Measurements from ENCODE around the gene EFNA3.
"Not testable (repeated sequence)": the region's sequence is repeated elsewhere in the genome, so short reads cannot be mapped to it uniquely, and the experiment has no call there.

The EFNA3 gene

DNA sequence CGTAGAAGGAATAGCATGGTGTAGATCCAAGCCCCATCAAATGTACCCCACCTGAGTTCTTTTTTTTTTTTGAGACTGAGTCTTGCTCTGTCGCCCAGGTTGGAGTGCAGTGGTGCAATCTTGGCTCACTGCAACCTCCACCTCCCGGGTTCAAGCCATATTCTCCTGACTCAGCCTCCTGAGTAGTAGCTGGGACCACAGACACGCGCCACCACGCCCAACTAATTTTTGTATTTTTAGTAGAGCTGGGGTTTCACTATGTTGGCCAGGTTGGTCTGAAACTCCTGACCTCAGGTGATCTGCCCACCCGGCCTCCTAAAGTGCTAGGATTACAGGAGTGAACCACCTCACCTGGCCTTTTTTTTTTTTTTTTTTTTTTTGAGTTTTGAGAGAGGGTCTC is 39.5 kb downstream of the EFNA3 start:
- DNase-seq: not testable (repeated sequence)

- no peak for DNase-seq
Observed at GRCh38 chr1:155120253-155120652, 41.6 kb downstream of the EFNA3 start.

DNA sequence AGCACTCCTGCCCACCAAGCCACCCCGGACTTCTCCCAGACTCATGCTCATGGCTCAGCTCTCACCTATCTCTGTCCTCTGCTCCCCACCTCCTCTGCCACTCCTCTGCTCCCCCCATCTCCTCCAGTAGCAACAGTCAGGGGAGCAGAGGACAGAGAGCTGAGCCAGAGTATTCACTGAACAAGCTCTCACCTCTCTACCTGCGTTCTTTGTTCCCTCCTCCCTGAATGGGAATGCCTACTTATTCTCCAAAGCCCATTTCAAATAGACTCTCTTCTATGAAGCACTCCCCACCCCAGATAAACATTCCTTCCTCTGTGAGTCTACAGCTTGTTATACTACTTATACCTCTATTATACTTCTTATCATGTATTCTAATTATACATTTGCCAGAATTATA is 42.6 kb downstream of the EFNA3 start:
- no peak for DNase-seq

GRCh38 chr1:155122308-155122707 is 43.7 kb downstream of the EFNA3 start:
- no peak for DNase-seq

GRCh38 chr1:155123801-155124200 is 45.2 kb downstream of the EFNA3 start:
- DNase-seq: no peak

DNA sequence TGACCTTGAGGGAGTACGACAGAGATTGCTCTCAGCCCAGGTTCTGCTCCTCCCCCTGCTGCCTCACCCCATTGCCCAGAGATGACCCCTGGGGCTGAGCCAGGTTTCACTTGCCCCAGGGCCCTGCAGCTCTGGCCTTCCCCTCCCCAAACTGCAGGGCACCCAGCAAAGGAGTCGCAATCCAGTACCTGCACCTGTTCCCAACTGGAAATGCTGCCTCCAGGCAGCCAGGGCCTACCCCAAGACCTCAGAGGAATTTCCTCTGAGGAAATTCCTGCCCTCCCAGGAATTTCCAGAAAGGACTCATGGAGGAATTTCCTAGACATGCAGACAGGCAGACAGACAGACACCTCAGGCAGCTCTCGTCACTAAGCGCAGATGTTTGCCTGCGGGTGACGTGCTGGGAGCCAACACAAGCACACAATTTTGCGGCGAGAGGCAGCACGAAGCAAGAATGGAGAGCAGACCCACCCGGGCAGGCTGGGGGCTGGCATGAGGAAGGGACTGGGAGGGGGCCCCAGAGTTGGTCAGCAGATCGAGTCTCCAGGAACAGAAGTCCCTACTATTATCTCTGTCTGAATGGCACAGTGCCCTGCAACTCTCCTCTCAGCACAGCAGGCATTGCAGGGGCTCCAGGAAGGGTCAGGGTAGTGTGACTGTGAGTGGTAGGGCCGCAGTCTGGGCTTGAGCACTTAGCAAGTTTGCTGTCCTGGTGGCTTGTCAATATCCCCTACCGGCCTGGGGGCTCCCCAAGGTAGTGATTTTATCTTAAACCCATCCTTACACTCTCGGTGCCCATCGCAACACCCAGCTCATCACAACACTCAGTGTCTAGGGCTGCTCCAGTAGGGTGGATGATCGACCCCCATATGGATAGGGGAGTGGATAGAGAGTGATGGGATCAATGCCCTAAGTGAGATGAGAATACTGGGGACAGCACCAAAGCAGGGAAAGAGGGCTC is 46.1 kb downstream of the EFNA3 start:
- DNase-seq: no peak

DNA sequence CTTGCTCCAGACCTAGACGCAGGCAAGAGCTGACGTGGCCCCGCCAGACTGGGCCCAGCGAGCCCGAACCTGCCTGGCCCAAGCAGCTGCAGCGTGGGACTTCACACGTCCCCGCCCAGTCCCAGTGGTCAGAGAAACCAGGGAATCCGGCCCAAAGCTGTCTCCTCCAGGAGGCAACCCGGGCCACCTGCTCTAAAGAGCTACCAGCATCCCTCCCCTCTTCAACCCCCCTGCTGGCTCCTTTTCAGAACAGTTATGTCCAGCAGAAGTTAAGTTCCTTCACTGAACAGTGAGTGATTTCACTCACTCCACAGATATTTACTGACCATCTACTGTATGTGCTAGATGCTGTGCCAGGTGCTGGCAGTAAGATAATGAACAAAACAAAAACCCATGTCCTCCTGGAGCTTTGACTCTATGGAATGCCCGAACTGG is 46.9 kb downstream of the EFNA3 start:
- no peak for DNase-seq

DNA sequence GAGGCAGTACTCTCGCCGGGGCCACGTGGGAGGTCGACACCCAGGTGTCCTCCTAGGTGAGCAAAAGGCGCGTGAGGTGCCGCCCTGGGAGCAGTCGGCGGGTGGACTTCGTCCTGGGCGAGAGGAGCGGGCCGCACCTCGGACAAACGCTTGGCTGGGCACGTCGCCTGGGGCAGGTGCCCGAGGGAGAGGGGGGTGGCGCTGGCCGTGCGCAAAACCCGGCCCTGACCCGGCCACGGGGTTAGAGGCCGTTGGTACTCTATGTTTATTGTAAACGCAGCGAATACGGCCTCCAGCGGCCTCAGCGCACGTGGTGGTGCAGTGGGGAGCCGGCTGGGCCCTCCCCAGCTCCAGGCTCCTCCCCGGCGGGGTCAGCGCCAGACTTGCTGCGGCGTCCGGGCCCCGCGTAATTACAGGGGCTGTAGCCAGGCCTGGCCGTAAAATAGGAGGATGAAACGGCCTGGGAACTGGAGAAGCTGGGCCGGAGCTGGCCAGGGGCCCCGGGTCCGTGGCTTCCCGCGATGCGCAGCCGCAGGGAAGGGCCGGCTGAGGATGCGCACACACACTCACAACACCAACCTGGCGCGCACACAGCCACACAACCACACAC is 47.4 kb downstream of the EFNA3 start:
- no peak for DNase-seq

DNA sequence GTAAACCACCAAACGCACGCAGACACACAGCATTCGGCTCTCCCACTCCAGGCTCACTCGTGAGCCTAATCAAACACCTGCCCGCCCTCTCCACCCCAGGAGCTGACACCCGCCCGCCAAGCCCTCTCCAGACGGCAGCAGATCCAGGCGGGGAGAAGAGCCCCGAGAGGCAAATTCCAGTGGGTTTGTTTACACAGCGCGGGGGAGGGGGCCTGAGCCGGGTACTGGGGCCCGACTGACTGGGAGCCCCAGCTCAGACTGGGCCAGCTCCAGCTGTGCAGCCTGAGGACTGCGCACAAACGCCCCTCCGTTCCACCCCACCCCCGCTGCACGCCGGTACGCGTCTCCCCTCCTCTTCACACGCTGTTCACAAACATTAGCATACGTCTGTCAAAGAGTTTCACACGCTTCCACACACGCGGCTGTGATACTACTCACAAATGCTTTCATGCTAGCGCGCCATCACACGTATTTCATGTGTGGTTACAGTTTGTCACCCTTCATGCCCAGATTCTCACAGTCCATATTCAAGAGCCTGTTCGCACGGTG is 48.0 kb downstream of the EFNA3 start:
- DNase-seq: peak; percentile 45

- DNase-seq: peak; percentile 39
Observed at GRCh38 chr1:155127105-155127966, 48.7 kb downstream of the EFNA3 start, which contains the start of gene EFNA1. Gene EFNA1, plus strand, starts transcription at chr1:155127876. Its CDS starts 102 bp downstream, at chr1:155127978.

DNA sequence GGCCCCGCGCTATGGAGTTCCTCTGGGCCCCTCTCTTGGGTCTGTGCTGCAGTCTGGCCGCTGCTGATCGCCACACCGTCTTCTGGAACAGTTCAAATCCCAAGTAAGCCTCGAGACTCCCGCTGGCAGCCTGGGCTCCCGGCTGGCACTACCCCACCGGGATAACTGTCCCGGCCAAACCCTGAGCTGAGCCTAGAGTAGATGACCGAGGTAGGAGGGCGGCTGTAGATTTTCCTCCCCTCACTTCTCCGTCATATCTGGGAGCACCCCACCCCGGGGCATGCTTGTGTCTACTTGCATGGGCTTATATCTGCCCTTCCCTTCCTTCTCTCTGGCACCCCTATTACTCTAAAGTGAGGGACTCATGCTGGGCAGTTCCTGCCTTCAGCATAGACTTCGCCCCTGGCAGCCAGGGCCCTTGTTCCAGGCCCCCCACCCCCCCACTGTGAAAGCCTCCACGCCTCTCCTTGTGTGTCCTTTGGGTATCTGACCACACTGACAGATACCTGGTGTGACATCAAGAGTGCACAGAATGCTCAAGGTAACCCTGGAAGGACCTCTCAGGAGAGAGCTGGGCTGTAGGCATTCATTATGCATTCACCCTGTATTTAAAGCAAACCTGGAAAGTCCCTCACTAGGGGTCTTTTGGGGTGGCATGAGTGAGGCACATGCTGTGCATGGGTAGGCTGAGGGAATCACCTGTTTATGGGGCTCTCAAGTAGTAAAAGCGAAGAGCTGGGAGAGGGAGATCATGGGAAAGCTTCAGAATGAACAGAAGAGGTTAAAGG is 49.5 kb downstream of the EFNA3 start:
- DNase-seq: no peak

DNA sequence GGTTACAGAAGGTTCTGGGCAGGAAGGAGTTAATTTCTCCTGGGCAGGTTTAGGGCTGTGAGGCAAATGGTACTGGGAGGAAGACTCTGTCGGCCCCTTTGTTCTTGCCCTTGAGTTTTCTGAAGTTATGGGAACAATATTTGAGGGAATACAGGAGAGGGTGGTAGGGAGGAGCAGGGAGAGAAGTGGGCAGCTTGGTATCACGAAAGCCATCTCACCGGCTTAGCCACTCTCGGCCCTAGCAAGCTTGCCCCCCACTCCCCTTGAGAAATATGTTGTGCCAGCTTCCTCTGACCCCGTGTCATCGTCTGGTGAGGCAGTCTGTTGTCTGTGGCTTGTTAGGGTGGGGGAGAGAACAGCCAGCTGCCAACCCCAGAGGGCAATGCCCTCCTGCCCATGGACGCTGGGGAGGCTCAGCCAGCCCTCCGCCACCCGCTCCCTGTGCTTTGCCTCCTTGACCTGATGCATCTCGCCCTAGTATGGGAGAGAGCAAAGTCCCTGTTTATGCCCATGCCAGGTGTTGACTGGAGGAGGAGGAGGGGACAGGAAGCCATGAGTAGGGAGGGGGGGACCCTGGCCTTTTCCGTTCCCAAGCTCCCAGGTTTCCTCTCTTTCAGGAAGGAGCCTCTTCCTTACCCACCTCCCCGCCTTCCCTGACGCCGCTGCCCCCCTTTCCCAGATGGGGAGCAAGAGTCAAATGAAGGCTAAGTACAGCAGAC is 50.3 kb downstream of the EFNA3 start:
- no peak for DNase-seq

GRCh38 chr1:155130272-155131006 is 51.8 kb downstream of the EFNA3 start:
- no peak for DNase-seq

- DNase-seq: no peak
Observed at GRCh38 chr1:155131285-155131684, 52.6 kb downstream of the EFNA3 start.

DNA sequence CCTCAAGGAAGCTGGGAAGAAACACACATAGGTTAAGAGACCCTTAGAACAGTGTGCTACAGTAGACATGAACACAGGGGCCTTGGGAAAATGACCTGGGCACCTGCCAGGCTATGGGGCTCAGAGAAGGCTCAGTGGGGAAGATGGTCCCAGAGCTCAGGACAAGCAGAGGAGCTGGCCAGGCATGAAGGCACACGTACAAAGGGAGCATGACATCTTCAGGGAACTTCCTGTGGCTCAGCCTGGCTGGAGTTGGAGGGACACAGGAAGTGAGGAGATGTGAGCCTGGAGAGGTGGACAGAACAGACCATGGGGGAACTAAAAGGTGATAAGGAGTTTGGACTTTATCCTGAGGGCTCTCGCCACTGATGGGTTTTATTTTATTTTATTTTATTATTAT is 53.2 kb downstream of the EFNA3 start:
- DNase-seq: no peak

GRCh38 chr1:155133799-155134281 is 55.2 kb downstream of the EFNA3 start:
- DNase-seq: no peak

DNA sequence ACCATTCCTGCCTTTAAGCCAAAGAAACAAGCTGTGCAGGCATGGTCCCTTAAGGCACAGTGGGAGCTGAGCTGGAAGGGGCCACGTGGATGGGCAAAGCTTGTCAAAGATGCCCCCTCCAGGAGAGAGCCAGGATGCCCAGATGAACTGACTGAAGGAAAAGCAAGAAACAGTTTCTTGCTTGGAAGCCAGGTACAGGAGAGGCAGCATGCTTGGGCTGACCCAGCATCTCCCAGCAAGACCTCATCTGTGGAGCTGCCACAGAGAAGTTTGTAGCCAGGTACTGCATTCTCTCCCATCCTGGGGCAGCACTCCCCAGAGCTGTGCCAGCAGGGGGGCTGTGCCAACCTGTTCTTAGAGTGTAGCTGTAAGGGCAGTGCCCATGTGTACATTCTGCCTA is 55.7 kb downstream of the EFNA3 start:
- no peak for DNase-seq

- DNase-seq: peak; percentile 76
Observed at GRCh38 chr1:155134880-155135414, 56.3 kb downstream of the EFNA3 start.

DNA sequence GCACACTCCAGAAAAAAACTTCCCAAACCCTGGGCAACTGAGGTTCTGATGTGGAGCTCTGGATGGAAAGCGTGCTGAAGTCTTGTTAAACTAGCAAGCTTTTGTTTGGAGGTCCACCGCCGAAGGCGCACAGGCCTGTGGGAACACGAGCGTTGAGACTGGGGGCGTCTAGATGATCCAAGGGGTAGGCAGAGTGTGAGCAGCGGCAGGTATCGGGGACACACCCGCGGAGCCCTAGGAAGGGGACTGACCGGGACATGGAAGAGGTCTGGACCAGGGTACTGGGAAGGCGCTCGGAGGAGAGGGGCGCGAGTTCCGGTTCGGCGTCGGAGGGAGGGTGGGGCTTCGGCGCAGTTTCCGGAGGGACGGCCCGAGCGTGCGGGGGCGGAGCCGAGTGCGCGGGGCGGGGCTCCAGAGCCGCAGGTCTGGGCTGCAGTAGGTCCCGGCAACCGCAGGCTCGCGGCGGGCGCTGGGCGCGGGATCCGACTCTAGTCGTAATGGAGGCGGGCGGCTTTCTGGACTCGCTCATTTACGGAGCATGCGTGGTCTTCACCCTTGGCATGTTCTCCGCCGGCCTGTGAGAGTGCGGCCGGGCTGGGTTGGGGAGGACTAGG is 56.9 kb downstream of the EFNA3 start, which contains the start of gene SLC50A1:
Gene SLC50A1 (plus strand): TSS at position 438 of the 614 bp plus-strand sequence. CDS start 60 bp downstream, at position 498.
- peak; percentile 91 for DNase-seq
